GM12873 (cell line): ENCODE measurements around the gene PAK6.

Source experiments
- CTCF ChIP-seq: IDR thresholded peaks from 2 replicates; pipeline ENCODE4 v1.5.1; 2012; ENCODE audit warnings: low read depth, mild to moderate bottlenecking, moderate library complexity, low read length, control low read depth; ENCODE audit not compliant: insufficient read depth; ENCODE audit errors: missing control alignments

The PAK6 gene

GRCh38 chr15:40242213-40242599 lies 3.3 kb downstream of the PAK6 start:
- TF ChIP-seq CTCF, result no peak

DNA sequence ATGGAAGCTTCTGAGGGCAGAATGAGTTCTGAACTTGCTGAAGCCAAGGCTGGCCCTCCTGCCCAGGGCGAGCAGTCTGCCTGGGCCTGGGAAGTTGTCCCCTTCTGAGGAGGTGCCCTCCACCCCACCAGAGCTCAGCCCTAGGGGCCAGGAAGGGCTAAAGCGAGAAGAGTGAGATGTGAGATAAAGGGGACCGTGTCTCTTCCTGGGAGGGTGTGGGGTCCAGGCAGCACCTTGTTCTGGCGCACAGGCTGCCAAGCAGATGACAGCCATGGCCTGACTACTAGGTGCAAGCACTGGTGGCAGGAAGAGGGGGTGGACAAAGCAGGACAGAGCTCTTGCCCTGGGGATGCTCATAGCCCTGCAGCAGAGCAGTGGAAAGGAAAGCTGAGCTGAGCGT lies 3.7 kb downstream of the PAK6 start:
- TF ChIP-seq CTCF, result no peak

DNA sequence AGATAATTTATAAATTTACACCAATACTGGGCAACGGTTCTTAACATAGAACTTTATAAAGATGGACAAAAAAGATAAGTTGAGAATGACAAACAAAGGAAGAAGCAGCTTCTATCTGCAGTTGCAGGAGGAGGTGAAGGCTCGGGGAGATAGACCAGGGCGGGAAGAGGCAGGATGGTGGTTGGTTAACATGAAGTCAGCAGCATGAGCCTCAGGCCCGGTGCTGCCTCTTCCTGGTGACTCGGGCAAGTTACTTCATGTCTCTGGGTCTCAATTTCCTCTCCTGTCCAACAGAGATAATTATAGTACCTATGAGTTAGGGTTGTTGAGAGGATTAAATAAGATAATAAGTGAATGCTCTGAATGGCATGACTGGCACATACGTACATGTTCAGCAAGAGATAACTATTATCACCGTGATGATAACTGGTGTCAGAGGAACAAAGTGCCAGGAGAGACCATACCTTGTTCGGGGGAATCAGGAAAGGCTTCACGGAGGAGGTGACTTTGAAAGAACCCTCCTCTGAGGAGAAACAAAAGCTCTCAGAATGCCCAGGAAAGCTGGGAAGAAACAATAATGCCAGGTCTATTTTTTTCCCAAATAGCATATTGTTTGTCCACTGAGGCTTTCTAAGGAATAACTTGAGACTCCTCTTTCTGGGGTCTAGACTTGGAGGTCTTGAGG lies 4.4 kb downstream of the PAK6 start:
- no peak for TF ChIP-seq CTCF

DNA sequence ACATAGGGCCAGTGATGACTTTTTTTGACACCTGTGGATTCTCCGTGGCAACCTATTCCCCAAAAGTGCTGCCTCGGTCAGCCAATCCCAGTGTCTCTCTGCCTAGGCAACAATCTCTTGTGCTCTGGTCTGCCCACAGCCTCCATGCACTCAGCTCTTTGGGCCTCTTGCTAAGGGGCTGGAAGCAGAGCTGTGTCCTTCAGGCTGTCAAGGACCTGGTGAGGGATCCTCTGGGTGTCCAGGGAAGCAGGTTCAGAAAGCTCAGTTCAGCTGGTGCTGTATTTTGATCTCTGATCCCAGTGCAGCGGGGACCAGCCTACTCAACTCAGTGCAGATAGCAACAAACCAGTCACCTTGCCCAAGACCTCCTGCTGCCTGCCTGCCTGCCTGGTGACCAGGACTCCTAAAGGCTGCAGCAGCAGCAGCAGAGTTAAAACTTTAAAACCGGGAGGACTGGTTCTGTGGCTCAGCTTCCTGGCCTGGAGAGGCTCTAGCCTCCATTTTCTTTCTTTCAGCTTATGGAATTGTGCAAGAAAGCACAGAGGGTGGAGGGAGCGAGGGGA lies 6.2 kb downstream of the PAK6 start:
- no peak for TF ChIP-seq CTCF

DNA sequence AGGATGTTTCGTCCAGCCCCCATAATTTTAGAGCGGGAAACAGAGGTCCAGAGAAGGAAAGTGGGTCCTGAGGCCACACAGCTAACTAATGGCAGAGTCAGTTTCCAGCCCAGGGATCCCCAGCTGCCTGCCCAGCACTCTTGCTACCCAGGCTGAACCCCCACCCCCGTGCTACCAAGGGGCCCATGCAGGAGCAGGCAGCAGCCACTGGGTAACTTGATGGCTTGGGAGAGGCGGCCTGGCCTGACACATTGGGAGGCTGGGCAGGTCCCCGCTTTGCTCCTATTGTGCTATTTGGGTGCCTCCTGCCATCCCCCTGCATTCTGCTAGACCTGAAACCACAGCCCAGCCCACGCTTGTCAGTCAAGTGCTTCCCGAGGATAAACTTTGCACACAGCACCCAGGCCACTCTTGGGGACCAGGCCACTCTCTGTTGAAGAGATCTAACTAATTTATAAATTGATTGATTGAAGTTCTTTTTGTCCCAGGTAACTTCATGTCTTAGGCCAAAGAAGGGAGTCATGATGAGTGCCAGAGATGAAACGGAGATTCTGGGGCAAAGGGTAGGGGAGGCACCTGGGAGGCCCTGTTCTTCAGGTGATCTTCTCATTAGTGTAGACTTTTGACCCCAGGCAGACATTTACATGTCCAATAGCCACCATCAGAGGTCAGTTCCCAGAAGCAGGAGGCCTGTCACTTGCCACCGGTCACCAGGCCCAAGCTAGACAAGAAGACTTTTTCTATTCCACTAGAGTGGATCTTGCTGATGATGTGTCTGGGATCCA lies 7.0 kb downstream of the PAK6 start:
- TF ChIP-seq CTCF, result no peak

GRCh38 chr15:40246496-40247280 lies 7.8 kb downstream of the PAK6 start:
- TF ChIP-seq CTCF, result no peak
